Testis (tissue), 2 donors: ENCODE data around the gene CCDC191.

Experiments used
- POLR2A ChIP-seq: fragments of 450-650 bp; IDR thresholded peaks from one replicate; pipeline ENCODE4 v1.6.1; 2017; ENCODE audit warnings: antibody characterized with exemption, mild to moderate bottlenecking, moderate library complexity
- TF ChIP-seq, protein P1 (sequence below), 3 experiments: fragments of 450-650 bp in 2 of 3; fragments of 200-600 bp in 1 of 3; sonication (generic) in 1 of 3; IDR thresholded peaks; one replicate each; pipeline ENCODE4 v1.5.1; 2016 to 2019; ENCODE audit warnings: antibody characterized with exemption in 3 of 3, mild to moderate bottlenecking in 2 of 3, moderate library complexity in 1 of 3

GRCh38 chr3:114083112-114083511, 26.8 kb upstream of the CCDC191 start:
- TF ChIP-seq POLR2A = no peak
- TF ChIP-seq, protein P1, sequence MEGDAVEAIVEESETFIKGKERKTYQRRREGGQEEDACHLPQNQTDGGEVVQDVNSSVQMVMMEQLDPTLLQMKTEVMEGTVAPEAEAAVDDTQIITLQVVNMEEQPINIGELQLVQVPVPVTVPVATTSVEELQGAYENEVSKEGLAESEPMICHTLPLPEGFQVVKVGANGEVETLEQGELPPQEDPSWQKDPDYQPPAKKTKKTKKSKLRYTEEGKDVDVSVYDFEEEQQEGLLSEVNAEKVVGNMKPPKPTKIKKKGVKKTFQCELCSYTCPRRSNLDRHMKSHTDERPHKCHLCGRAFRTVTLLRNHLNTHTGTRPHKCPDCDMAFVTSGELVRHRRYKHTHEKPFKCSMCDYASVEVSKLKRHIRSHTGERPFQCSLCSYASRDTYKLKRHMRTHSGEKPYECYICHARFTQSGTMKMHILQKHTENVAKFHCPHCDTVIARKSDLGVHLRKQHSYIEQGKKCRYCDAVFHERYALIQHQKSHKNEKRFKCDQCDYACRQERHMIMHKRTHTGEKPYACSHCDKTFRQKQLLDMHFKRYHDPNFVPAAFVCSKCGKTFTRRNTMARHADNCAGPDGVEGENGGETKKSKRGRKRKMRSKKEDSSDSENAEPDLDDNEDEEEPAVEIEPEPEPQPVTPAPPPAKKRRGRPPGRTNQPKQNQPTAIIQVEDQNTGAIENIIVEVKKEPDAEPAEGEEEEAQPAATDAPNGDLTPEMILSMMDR (IDR thresholded peaks at IDR 0.05) = no peak
